ACC112 (cell line): Measurements from ENCODE around the gene STRIT1.

ENCODE experiments used
- H2AFZ ChIP-seq: fragments of 200-600 bp; sonication (generic); one replicate; pipeline ENCODE4 v1.6.0; 2017; ENCODE audit warnings: antibody characterized with exemption, low read length; ENCODE audit not compliant: unreplicated experiment
- H3K27ac ChIP-seq: fragments of 200-600 bp; sonication (generic); 2 replicates; pipeline ENCODE4 v1.5.1; 2014; ENCODE audit warnings: low read depth, mild to moderate bottlenecking, antibody characterized with exemption, low read length, moderate library complexity
- H3K27me3 ChIP-seq: fragments of 200-600 bp; sonication (generic); 2 replicates; pipeline ENCODE4 v1.6.1; 2014; ENCODE audit warnings: mild to moderate bottlenecking, antibody characterized with exemption, low read length, moderate library complexity, mixed read lengths; ENCODE audit not compliant: insufficient read depth
- H3K36me3 ChIP-seq: fragments of 200-600 bp; sonication (generic); 2 replicates; pipeline ENCODE4 v1.6.1; 2016; ENCODE audit warnings: mild to moderate bottlenecking, antibody characterized with exemption, low read length, moderate library complexity, mixed read lengths; ENCODE audit not compliant: insufficient read depth
- H3K4me1 ChIP-seq: fragments of 200-600 bp; sonication (generic); one replicate; pipeline ENCODE4 v1.6.1; 2016; ENCODE audit warnings: low read length, mixed read lengths; ENCODE audit not compliant: insufficient read depth, unreplicated experiment, control insufficient read depth
- H3K4me3 ChIP-seq: fragments of 200-600 bp; sonication (generic); 2 replicates; pipeline ENCODE4 v1.5.1; 2014; ENCODE audit warnings: mild to moderate bottlenecking, low read depth, low read length
- H3K79me2 ChIP-seq: fragments of 200-600 bp; sonication (generic); one replicate; pipeline ENCODE4 v1.6.0; 2016; ENCODE audit warnings: low read length; ENCODE audit not compliant: control insufficient read depth, unreplicated experiment, insufficient read depth

STRIT1 gene

GRCh38 chr3:155293516-155293915 is at the start of gene STRIT1:
Gene STRIT1, minus strand, starts transcription at chr3:155293683.
- Histone ChIP-seq H3K27ac (no peak within 1 kb of the TSS), H3K4me1 (no peaks in the 10 kb centered on the region), H3K4me3 (no peak within 1 kb of the TSS), H3K36me3 (peaks cover 5% of the 10 kb centered on the region; the same call in 1 of the 2 replicates), H3K27me3 (no peaks in the 10 kb centered on the region), H3K79me2 (no peaks in the 10 kb centered on the region), H2AFZ (no peak within 1 kb of the TSS)

DNA sequence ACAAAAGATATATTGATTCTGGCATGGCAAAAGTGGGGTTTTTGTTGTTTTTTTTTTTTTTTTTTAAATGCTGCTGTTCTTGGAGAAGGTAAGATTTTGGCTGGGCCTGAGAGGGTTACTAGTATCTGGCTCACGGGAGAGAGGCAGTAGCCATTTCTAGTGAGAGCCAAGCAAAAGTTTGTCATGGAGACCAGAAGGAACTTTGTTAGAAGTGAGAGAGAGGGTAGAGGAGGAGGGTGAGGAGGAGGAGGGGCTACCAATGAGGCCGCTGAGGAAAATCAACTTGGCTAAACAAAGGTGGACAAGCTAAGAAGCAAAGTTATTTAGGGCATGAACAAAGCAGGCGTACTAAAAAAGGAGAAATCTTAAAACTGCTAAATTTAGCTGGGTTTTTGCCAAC is 48.9 kb upstream of the STRIT1 start:
- Histone ChIP-seq H3K27me3 (no peaks in the 10 kb centered on the region), H3K36me3 (no peaks in the 10 kb centered on the region), H2AFZ (no peak overlapping the region), H3K4me1 (no peaks in the 10 kb centered on the region), H3K4me3 (no peak overlapping the region), H3K79me2 (no peaks in the 10 kb centered on the region), H3K27ac (no peak overlapping the region)

DNA sequence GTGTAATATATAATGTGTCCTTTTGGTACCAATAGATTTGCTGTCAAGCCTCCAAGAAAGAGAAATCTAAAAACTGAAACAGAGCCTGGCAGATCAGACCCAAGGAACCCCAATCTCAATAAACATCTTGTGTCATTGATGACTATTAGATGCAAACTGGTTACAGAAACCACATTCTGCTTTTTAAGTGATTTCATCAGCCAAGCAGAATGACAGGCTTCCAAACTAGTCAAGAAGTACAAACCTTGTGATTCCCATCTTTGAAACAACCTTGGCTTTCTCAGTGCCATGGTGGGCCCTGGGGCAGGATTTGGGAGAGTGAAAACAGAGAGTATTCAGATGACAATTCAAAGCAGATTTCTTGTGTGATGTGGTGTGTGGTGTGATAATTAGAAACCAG is 45.6 kb upstream of the STRIT1 start:
- no peak overlapping the region for H3K4me3 ChIP-seq
- H3K79me2 ChIP-seq = no peaks in the 10 kb centered on the region
- no peaks in the 10 kb centered on the region for H3K4me1 ChIP-seq
- no peaks in the 10 kb centered on the region for H3K36me3 ChIP-seq
- no peak overlapping the region for H2AFZ ChIP-seq
- H3K27me3 ChIP-seq = no peaks in the 10 kb centered on the region
- H3K27ac ChIP-seq = no peak overlapping the region

- no peak overlapping the region for H3K27ac ChIP-seq
- H3K36me3 ChIP-seq = no peaks in the 10 kb centered on the region
- no peaks in the 10 kb centered on the region for H3K79me2 ChIP-seq
- H3K4me1 ChIP-seq = no peaks in the 10 kb centered on the region
- H3K27me3 ChIP-seq = no peaks in the 10 kb centered on the region
- no peak overlapping the region for H2AFZ ChIP-seq
- H3K4me3 ChIP-seq = no peak overlapping the region
Measured at GRCh38 chr3:155335724-155336354, 42.4 kb upstream of the STRIT1 start.

DNA sequence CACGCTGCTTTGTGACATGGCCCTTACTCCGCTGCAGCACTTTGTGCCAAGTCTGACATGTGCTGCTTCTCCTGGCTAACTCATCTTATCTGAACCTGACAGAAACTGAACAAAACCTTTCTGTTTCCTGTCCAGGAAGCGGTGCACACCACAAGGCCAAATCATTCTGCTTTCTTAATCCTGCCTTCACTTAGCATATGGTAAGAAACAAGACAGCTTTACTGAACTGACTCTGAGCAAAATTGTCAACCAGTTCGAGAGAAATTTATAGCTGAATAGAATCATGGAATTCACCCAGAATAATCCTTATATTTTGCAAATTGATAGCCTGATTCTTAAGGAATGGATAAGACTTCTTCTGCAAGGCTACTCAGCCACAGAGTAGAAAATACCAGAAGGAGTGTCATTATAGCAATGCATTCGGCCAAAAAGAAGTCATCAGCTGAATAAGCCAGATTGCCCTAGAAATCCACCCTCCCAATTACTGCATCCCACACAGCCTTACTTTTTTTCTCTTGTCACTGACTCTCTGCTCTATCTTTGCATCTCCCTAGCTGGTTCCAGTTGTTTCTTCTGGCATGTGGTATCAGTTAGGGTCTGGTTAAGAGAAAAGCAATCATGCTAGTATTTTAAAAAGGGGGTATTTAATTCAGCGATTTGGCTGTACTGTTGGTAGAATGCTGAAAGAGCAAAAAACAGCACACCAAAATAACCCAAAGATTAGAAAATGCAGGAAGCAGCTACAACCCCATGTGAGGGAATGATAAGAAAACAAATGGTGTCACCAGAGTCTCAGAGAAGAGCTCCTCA is 41.6 kb upstream of the STRIT1 start:
- H3K27ac ChIP-seq = no peak overlapping the region
- no peaks in the 10 kb centered on the region for H3K36me3 ChIP-seq
- H3K79me2 ChIP-seq = no peaks in the 10 kb centered on the region
- no peak overlapping the region for H2AFZ ChIP-seq
- H3K4me1 ChIP-seq = no peaks in the 10 kb centered on the region
- H3K27me3 ChIP-seq = no peaks in the 10 kb centered on the region
- no peak overlapping the region for H3K4me3 ChIP-seq

- Histone ChIP-seq H3K27ac (no peak overlapping the region), H3K36me3 (no peaks in the 10 kb centered on the region), H3K27me3 (no peaks in the 10 kb centered on the region), H3K4me3 (no peak overlapping the region), H2AFZ (no peak overlapping the region), H3K4me1 (no peaks in the 10 kb centered on the region), H3K79me2 (no peaks in the 10 kb centered on the region)
Measured at GRCh38 chr3:155334215-155334913, 40.9 kb upstream of the STRIT1 start.

DNA sequence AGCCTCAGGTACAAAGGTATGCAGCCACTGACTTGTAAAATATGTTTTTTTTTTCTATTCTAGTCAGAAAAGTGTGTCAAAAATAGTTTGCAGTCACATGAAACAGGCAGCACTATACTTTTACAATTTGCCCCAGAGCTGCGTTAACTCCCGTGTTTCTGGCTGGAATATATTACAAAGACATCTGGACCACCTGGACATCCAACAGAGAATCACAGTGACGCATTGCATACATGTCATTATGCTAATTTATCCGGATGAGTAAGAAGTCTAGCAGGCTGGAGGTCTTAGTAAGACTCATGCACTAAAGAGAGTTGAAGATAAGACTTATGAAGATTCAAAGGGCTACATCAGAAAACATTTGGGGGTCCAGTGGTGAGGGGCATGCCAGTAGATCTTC is 39.2 kb upstream of the STRIT1 start:
- Histone ChIP-seq H2AFZ (no peak overlapping the region), H3K36me3 (no peaks in the 10 kb centered on the region), H3K27me3 (no peaks in the 10 kb centered on the region), H3K27ac (no peak overlapping the region), H3K4me3 (no peak overlapping the region), H3K79me2 (no peaks in the 10 kb centered on the region), H3K4me1 (no peaks in the 10 kb centered on the region)

GRCh38 chr3:155331078-155331477 is 37.6 kb upstream of the STRIT1 start:
- no peaks in the 10 kb centered on the region for H3K4me1 ChIP-seq
- no peaks in the 10 kb centered on the region for H3K36me3 ChIP-seq
- H3K27me3 ChIP-seq = no peaks in the 10 kb centered on the region
- no peak overlapping the region for H3K4me3 ChIP-seq
- no peaks in the 10 kb centered on the region for H3K79me2 ChIP-seq
- no peak overlapping the region for H2AFZ ChIP-seq
- no peak overlapping the region for H3K27ac ChIP-seq

GRCh38 chr3:155330370-155330769 is 36.9 kb upstream of the STRIT1 start:
- no peak overlapping the region for H3K27ac ChIP-seq
- H3K4me1 ChIP-seq = no peaks in the 10 kb centered on the region
- H3K4me3 ChIP-seq = no peak overlapping the region
- H3K27me3 ChIP-seq = no peaks in the 10 kb centered on the region
- no peaks in the 10 kb centered on the region for H3K79me2 ChIP-seq
- H3K36me3 ChIP-seq = no peaks in the 10 kb centered on the region
- no peak overlapping the region for H2AFZ ChIP-seq

- Histone ChIP-seq H3K4me1 (no peaks in the 10 kb centered on the region), H3K79me2 (no peaks in the 10 kb centered on the region), H2AFZ (no peak overlapping the region), H3K36me3 (no peaks in the 10 kb centered on the region), H3K4me3 (no peak overlapping the region), H3K27me3 (no peaks in the 10 kb centered on the region), H3K27ac (no peak overlapping the region)
Measured at GRCh38 chr3:155329513-155330048, 36.1 kb upstream of the STRIT1 start.
